Adipocyte (in vitro differentiated cells): ENCODE data around the gene SUGCT.

Experiments used
- DNase-seq: peaks from one replicate; pipeline ENCODE4 v3.0.0-alpha.2; 2015; ENCODE audit warnings: low read depth
- H3K27me3 ChIP-seq: replicated peaks from 2 replicates; pipeline ENCODE4 v1.7.0; 2013; ENCODE audit warnings: mild to moderate bottlenecking, low read length, moderate library complexity; ENCODE audit not compliant: control insufficient read depth, insufficient read depth
- H3K36me3 ChIP-seq: 2 replicates; pipeline ENCODE4 v1.7.0; 2013; ENCODE audit warnings: low read length, mild to moderate bottlenecking, moderate library complexity; ENCODE audit not compliant: control insufficient read depth, insufficient read depth, severe bottlenecking
- H3K4me1 ChIP-seq: 2 replicates; pipeline ENCODE4 v1.7.0; 2013; ENCODE audit warnings: mild to moderate bottlenecking, low read length, moderate library complexity; ENCODE audit not compliant: control insufficient read depth, insufficient read depth
- H3K4me3 ChIP-seq: 2 replicates; pipeline ENCODE4 v1.7.0; 2013; ENCODE audit warnings: mild to moderate bottlenecking, low read length, moderate library complexity
- H3K9ac ChIP-seq: 2 replicates; pipeline ENCODE4 v1.7.0; 2013; ENCODE audit warnings: mild to moderate bottlenecking, low read length, moderate library complexity
- H3K9me3 ChIP-seq: 2 replicates; pipeline ENCODE4 v1.7.0; 2013; ENCODE audit warnings: mild to moderate bottlenecking, low read length, moderate library complexity; ENCODE audit not compliant: control insufficient read depth

Gene SUGCT

GRCh38 chr7:40697653-40698052 is 562.8 kb downstream of the SUGCT start:
- DNase-seq, result no peak
- H3K4me1 ChIP-seq, result peaks cover 14% of the 10 kb centered on the region
- no peaks in the 10 kb centered on the region for H3K36me3 ChIP-seq
- no peak overlapping the region for H3K9ac ChIP-seq
- no peak overlapping the region for H3K4me3 ChIP-seq
- H3K9me3 ChIP-seq, result no peaks in the 10 kb centered on the region
- H3K27me3 ChIP-seq, result no peaks in the 10 kb centered on the region

DNA sequence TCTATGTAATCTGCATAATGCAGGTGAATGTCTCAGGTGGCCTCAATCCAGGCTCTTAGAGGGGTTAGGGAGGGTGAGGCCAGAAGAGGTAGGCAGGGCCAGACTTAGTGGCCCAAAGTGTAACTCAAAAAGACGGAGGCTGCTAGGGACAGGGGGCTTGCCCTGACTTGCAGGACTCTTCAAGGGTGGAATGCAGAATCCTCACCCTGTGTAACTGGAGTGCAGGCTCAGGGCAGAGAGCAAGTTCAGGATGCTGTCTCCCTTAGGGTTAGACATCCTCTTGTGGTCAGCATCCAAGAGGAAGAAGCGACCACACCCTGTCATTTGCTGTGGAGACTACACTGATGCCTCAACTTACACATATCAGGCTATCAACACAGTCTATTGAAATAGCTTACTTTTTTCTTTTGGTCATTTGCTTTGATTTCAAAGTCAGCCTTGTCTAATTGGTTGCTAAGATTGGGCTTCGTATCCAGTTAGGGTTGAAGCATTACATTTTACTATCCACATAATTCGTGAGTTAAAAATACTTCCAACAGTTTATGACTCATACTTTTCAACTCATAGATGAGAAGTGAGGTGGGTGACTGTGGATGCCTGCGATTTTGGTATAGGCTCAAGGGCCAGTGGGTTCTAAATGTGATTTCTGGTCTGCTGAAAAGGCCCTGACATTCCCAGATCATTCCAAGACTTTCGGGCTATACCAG is 563.6 kb downstream of the SUGCT start:
- Histone ChIP-seq H3K9me3 (no peaks in the 10 kb centered on the region), H3K9ac (no peak overlapping the region), H3K4me3 (no peak overlapping the region), H3K36me3 (no peaks in the 10 kb centered on the region), H3K4me1 (peaks cover 14% of the 10 kb centered on the region), H3K27me3 (no peaks in the 10 kb centered on the region)
- no peak for DNase-seq

DNA sequence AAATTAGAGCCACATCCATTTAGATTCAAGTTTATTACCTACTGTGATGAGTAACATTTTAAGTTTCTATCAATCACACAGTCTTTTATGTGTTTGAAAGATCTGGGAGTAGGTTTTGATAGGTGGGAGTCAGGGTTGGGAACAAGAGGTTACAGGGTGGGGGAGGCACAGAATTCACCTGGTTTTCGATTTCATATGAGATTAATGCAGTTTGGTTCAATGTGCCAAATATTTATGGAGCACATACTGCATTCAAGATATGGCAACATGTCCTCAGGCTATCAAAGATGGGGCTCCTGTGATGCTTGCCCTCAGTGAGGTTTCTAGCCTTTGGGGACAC is 564.1 kb downstream of the SUGCT start:
- no peak for DNase-seq
- no peaks in the 10 kb centered on the region for H3K9me3 ChIP-seq
- H3K4me3 ChIP-seq, result no peak overlapping the region
- H3K9ac ChIP-seq, result no peak overlapping the region
- peaks cover 14% of the 10 kb centered on the region for H3K4me1 ChIP-seq
- H3K36me3 ChIP-seq, result no peaks in the 10 kb centered on the region
- no peaks in the 10 kb centered on the region for H3K27me3 ChIP-seq

DNA sequence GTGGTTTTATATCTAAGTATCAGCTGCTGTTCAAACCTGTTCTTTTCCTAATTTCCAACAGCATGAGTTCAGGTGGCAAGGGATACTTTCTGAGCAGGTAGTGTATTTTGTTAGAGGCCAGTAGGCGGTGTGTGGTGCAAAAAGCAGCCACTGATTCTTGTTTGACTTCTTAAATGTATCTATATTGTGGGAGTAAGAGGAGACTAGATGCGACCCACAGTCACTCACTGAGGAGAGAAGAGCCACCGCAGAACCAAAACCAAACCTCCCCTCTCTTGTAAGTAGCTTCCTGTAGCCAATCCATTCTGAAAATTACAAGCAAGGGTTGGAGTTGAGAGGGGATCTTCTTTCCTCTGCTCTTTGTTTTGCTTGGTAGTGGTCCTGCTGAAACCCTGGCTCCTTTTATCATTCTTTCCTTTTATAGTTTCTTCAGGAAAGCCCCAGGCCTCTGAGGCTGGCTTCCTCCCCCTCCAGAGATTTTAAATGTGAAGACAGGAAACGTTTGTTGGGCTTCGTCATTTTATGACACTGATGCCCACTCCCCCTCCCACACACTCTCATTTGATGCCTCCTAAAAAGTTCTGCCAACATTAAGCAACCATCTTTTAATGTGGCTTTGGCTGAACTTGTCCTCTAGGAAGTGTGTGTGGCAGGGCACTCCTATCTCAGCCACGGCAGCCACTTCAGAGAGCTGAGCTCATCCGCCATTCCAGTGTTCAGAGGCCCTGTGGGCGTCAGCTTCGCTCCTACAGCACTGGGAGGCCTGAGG is 566.0 kb downstream of the SUGCT start:
- H3K27me3 ChIP-seq, result no peaks in the 10 kb centered on the region
- no peak overlapping the region for H3K4me3 ChIP-seq
- no peaks in the 10 kb centered on the region for H3K36me3 ChIP-seq
- no peak for DNase-seq
- no peaks in the 10 kb centered on the region for H3K9me3 ChIP-seq
- peaks cover 4% of the 10 kb centered on the region for H3K4me1 ChIP-seq
- no peak overlapping the region for H3K9ac ChIP-seq

- H3K9ac ChIP-seq, result no peak overlapping the region
- no peak for DNase-seq
These were observed 567.2 kb downstream of the SUGCT start for GRCh38 chr7:40701836-40702551.

GRCh38 chr7:40704172-40704571 is 569.4 kb downstream of the SUGCT start:
- Histone ChIP-seq H3K36me3 (no peaks in the 10 kb centered on the region), H3K9me3 (no peaks in the 10 kb centered on the region), H3K4me3 (no peak overlapping the region), H3K9ac (no peak overlapping the region), H3K4me1 (peaks cover 10% of the 10 kb centered on the region), H3K27me3 (no peaks in the 10 kb centered on the region)
- DNase-seq, result no peak

More at GRCh38 chr7:40701836-40702551, 567.2 kb downstream of the SUGCT start:
- Histone ChIP-seq H3K4me3 (no peak overlapping the region), H3K27me3 (no peaks in the 10 kb centered on the region), H3K4me1 (peaks cover 4% of the 10 kb centered on the region), H3K9me3 (no peaks in the 10 kb centered on the region), H3K36me3 (no peaks in the 10 kb centered on the region)

DNA sequence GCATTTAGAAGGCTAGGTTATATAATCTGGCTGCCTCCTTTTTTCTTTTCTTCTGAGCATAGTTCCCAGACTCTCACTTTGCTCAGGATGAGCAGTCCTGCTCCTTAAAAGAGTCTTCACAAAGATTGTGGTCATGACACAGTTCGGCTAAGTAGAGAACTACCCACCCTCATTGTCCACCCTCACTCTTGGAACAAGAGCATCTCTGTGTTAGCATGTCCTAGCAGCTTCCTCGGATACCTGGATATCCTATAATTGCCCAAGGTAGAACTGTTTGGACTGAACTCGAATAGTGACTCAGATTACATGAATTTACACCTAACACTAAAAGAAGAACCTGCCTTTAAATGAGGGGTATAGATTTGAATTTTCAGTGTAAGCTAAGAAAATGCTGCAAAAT is 572.0 kb downstream of the SUGCT start:
- H3K27me3 ChIP-seq, result no peaks in the 10 kb centered on the region
- H3K36me3 ChIP-seq, result no peaks in the 10 kb centered on the region
- H3K4me3 ChIP-seq, result no peak overlapping the region
- no peak for DNase-seq
- H3K4me1 ChIP-seq, result peaks cover 12% of the 10 kb centered on the region
- no peaks in the 10 kb centered on the region for H3K9me3 ChIP-seq
- no peak overlapping the region for H3K9ac ChIP-seq

- peaks cover 13% of the 10 kb centered on the region for H3K4me1 ChIP-seq
- no peaks in the 10 kb centered on the region for H3K27me3 ChIP-seq
- no peaks in the 10 kb centered on the region for H3K36me3 ChIP-seq
- no peak overlapping the region for H3K9ac ChIP-seq
- H3K4me3 ChIP-seq, result no peak overlapping the region
- no peak for DNase-seq
- no peaks in the 10 kb centered on the region for H3K9me3 ChIP-seq
These were observed 574.5 kb downstream of the SUGCT start for GRCh38 chr7:40709062-40709964.

DNA sequence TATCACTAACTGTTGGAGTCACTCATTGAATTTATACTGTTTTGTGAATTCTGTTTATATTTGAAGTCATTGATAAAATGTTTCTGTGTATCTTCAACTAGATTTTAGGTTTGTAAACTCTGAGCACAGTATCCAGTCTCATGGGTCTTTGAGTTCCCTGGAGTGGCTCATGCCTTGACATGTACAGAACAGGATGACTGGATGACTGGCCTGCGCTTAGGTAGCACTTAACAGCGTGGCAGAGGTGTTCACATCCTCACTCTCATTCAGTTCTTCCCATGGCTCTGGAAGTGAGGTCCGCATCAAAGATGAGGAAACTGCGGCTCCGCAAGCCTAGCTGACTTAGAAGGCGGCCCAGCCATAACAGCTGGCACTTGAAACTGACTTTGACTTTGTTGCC is 576.9 kb downstream of the SUGCT start:
- no peak overlapping the region for H3K4me3 ChIP-seq
- no peaks in the 10 kb centered on the region for H3K27me3 ChIP-seq
- no peaks in the 10 kb centered on the region for H3K9me3 ChIP-seq
- H3K9ac ChIP-seq, result no peak overlapping the region
- peaks cover 37% of the 10 kb centered on the region for H3K4me1 ChIP-seq
- H3K36me3 ChIP-seq, result no peaks in the 10 kb centered on the region
- no peak for DNase-seq

- no peaks in the 10 kb centered on the region for H3K36me3 ChIP-seq
- peaks cover 52% of the 10 kb centered on the region for H3K4me1 ChIP-seq
- no peaks in the 10 kb centered on the region for H3K27me3 ChIP-seq
- DNase-seq, result peak; percentile 76
- H3K9ac ChIP-seq, result peak overlapping the region; percentile 33
- no peak overlapping the region for H3K4me3 ChIP-seq
- H3K9me3 ChIP-seq, result no peaks in the 10 kb centered on the region
These were observed 579.7 kb downstream of the SUGCT start for GRCh38 chr7:40714363-40715052.
